GM18519 (cell line): Measurements from ENCODE around the gene IPO11.

Source experiments
- ATAC-seq: cut with Tn5 transposase; IDR thresholded peaks from one replicate; pipeline ENCODE4 v1.9.1; 2021; ENCODE audit warnings: mild to moderate bottlenecking, moderate library complexity; ENCODE audit not compliant: unreplicated experiment, low FRiP score

The IPO11 gene

GRCh38 chr5:62432621-62433064 is 20.1 kb downstream of the IPO11 start:
- ATAC-seq, result no peak

GRCh38 chr5:62448528-62448927 is 36.0 kb downstream of the IPO11 start:
- no peak for ATAC-seq

- ATAC-seq, result no peak
Observed at GRCh38 chr5:62450259-62450658, 37.7 kb downstream of the IPO11 start.

- ATAC-seq, result no peak
Observed at GRCh38 chr5:62457071-62457470, 44.5 kb downstream of the IPO11 start.

GRCh38 chr5:62460578-62460983 is 48.0 kb downstream of the IPO11 start:
- ATAC-seq, result peak; percentile 80

- ATAC-seq, result no peak
Observed at GRCh38 chr5:62461561-62461960, 49.0 kb downstream of the IPO11 start.

GRCh38 chr5:62465985-62466925 is 53.7 kb downstream of the IPO11 start:
- no peak for ATAC-seq

GRCh38 chr5:62473209-62473608 is 60.6 kb downstream of the IPO11 start:
- ATAC-seq, result no peak

- ATAC-seq, result no peak
Observed at GRCh38 chr5:62475072-62475471, 62.5 kb downstream of the IPO11 start.

- ATAC-seq, result no peak
Observed at GRCh38 chr5:62477801-62478200, 65.2 kb downstream of the IPO11 start.

GRCh38 chr5:62483556-62483955 is 71.0 kb downstream of the IPO11 start:
- no peak for ATAC-seq

- no peak for ATAC-seq
Observed at GRCh38 chr5:62486672-62487071, 74.1 kb downstream of the IPO11 start.

- no peak for ATAC-seq
Observed at GRCh38 chr5:62488531-62488930, 76.0 kb downstream of the IPO11 start.

GRCh38 chr5:62489471-62489870 is 76.9 kb downstream of the IPO11 start:
- ATAC-seq, result no peak

GRCh38 chr5:62494772-62495171 is 82.2 kb downstream of the IPO11 start:
- ATAC-seq, result no peak

GRCh38 chr5:62496876-62497275 is 84.3 kb downstream of the IPO11 start:
- ATAC-seq, result no peak

GRCh38 chr5:62498961-62499360 is 86.4 kb downstream of the IPO11 start:
- ATAC-seq, result no peak

- no peak for ATAC-seq
Observed at GRCh38 chr5:62499756-62500155, 87.2 kb downstream of the IPO11 start.

- no peak for ATAC-seq
Observed at GRCh38 chr5:62502456-62503101, 90.0 kb downstream of the IPO11 start.

GRCh38 chr5:62504129-62504528 is 91.6 kb downstream of the IPO11 start:
- ATAC-seq, result no peak

- no peak for ATAC-seq
Observed at GRCh38 chr5:62506659-62507460, 94.3 kb downstream of the IPO11 start.
